Measurements from ENCODE around the gene SEMA3A. TPM values are rescaled to one million over a fixed set of nuclear protein-coding genes. Genes with fewer than 3 reads are reported as not detected.

SEMA3A gene
- polyA plus RNA-seq, 12 donors = 20.2 to 52.2 (median 32.7) TPM; not detected in 1

DNA sequence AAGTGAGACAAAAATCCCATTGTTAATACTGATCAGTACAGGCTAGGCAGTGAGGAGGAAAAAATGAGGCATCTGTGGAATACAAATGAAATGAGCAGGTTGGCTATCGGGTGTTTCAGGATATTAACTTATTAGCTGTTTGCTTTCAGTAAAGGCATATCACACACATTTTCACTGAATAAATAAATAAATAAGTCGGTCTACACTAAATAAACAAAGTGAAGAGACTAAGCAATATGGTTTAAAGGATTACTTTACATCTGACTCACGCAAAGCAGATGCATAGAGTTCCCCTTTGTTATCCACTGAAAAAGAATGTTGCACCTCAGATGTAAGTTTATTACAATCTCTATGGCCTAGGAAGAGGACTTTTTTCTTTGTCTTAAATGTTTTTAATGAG is 6.3 kb upstream of the SEMA3A start:
- DNase-seq = no peak

DNA sequence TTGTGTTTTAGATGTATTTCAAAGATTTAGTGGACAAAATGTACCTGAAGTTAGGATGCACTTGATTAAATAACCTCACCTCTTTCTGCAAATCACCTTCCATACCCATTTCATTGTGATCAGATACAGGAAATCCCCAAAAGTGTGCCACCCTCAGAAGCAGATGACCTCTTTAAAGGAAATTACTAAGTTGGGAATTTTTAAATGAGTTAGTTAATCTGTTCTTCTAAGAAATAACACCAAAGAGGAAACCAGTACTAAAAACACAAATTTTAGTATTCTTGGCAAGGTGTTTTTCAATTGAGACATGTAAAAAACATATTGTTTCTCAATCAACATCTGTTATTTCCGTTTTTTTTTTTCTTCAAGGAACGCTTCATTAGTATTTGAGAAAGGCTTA is 4.6 kb upstream of the SEMA3A start:
- no peak for DNase-seq

- peak; percentile 60 for DNase-seq
These were observed 1.5 kb upstream of the SEMA3A start for GRCh38 chr7:84196084-84196503.

GRCh38 chr7:84195295-84196060 is 889 bp upstream of the SEMA3A start:
- DNase-seq = no peak

DNA sequence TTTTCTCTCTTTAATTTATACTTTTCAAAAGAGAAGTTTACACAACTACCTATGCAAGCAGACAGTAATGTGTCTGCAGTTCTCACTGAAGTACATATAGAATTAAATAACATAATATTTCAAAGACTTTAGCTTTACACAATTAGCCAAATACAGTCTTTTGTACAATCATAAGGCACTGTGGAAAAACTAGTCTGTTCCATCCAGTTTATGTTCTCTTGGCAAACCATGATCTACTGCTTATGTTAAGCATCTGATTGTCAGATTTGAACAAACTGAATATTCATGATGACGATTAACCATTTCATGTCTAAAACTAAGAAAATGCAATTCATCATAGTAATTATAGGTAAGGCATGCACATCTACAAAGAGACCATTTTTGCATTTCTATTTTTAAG is 842 bp downstream of the SEMA3A start:
- no peak for DNase-seq

GRCh38 chr7:84191842-84192241 is 2.7 kb downstream of the SEMA3A start:
- no peak for DNase-seq

- no peak for DNase-seq
These were observed 3.3 kb downstream of the SEMA3A start for GRCh38 chr7:84191261-84191660.

- no peak for DNase-seq
These were observed 4.4 kb downstream of the SEMA3A start for GRCh38 chr7:84190016-84190705.

DNA sequence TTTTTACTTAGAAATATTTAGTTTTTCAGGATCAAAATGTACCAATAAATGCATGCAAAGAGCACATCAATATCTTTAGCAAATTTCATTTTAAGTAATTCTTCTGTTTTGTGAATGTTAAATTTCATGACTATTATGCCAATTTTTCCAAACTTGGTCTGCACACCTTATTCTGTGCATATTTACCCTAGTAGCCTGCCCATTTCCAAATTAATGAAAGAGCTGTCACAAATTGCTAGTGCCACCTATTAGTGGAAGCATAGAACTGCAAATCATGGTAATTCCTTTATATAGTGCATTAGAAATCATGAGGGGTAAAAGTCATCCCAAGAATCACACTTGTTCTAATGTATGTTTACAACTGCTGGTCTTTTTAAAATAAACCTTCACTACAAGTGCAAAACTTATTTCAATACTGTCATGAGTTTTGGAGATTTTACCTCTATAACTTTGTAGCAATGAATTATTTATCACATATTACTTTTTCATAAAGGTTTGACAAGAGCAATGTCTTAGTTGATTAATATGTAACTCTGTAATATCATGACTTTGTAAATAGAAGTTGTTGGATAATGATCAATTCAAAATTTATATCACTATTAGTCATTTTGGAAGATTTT is 5.7 kb downstream of the SEMA3A start:
- DNase-seq = no peak

DNA sequence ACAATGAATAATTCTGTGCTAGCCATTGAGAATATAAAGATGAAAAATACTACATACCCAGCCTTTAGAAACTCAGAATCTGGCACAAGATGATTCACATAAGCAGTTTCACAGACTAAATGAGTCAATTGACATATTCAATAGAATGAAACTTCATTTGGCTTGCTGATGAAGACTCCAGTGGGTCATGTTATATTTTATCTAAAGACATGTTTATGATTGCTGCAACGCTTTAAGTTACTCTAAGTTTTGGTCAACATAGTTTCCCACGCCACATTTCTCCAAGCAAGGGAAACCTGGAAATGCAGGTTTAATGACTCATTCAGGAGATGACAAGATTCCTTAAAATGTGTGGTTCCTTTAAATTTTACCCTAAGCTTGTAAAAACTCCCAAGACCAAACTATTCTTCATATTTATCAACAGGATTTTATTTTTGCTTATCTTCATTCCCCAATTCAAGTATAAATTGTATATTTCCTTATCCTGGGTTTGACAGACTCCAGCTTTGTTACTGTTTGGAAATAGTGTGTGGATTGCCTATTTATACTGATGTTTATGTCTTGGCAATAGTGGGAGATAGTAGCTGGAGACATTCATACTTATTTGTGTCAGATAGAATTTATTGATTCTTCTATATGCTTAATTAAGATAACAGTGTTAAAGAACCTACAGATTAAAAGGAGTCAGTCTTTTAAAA is 6.6 kb downstream of the SEMA3A start:
- DNase-seq = no peak

GRCh38 chr7:84187087-84187805 is 7.3 kb downstream of the SEMA3A start:
- no peak for DNase-seq

GRCh38 chr7:84183741-84184140 is 10.8 kb downstream of the SEMA3A start:
- no peak for DNase-seq

DNA sequence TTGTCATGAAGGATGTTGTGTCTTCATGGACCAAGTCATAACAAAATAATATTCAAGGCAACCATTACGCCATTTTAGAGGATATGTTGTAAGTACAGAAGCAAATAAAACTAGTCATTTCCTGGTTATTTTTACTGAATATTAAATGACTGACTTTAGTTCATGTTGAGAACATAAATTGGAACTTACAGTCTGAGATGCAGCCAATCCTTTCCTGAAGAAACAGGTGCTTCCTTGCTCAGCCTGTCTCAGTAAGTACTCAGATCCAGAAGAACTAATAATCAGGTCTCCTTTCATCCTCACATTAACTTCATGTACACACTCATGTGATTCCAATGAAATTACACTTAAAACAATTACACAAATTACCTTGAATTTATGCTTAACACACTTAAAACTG is 12.3 kb downstream of the SEMA3A start:
- no peak for DNase-seq

GRCh38 chr7:84181628-84182027 is 13.0 kb downstream of the SEMA3A start:
- no peak for DNase-seq

GRCh38 chr7:84177758-84178412 is 16.7 kb downstream of the SEMA3A start:
- DNase-seq = no peak

- DNase-seq = no peak
These were observed 17.9 kb downstream of the SEMA3A start for GRCh38 chr7:84176716-84177115.

- no peak for DNase-seq
These were observed 19.1 kb downstream of the SEMA3A start for GRCh38 chr7:84175461-84175860.

- no peak for DNase-seq
These were observed 23.9 kb downstream of the SEMA3A start for GRCh38 chr7:84170646-84171045.

GRCh38 chr7:84162584-84162983 is 32.0 kb downstream of the SEMA3A start:
- no peak for DNase-seq

DNA sequence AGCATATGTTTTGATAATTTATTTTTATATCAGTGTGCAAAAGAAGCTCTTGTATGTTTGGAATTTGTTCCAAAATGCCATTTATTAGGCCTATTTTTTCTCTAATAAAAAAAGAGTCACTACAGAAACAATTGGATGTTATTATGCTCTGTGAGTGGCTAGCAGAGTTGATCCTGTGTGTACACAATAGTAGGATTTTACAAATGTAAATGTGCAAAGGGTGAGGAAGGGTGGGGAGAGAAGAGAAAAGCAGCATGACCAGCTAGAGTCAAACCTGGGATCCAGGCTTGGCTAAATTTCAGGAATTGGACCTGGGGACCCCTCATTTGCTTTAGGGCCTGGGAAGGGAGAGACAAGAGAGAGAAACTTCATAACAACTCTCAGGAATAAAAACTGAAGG is 32.5 kb downstream of the SEMA3A start:
- no peak for DNase-seq

- DNase-seq = no peak
These were observed 33.2 kb downstream of the SEMA3A start for GRCh38 chr7:84161398-84161797.
